ENCODE data around the gene FTL. TPM values are rescaled to one million over a fixed set of nuclear protein-coding genes. Genes with fewer than 3 reads are reported as not detected.

The FTL gene
- total RNA-seq, 1 donor from 2014 or later: 4,020 TPM

- no peak overlapping the region for H3K27ac ChIP-seq (ENCODE audit: low read depth, low read length)
- peaks cover 49% of the 10 kb centered on the region for H3K79me2 ChIP-seq (ENCODE audit: insufficient read depth, low read length)
- no peak overlapping the region for H3K9ac ChIP-seq (ENCODE audit: low read length)
Observed at GRCh38 chr19:48990400-48990799, 25.3 kb downstream of the FTL start.

DNA sequence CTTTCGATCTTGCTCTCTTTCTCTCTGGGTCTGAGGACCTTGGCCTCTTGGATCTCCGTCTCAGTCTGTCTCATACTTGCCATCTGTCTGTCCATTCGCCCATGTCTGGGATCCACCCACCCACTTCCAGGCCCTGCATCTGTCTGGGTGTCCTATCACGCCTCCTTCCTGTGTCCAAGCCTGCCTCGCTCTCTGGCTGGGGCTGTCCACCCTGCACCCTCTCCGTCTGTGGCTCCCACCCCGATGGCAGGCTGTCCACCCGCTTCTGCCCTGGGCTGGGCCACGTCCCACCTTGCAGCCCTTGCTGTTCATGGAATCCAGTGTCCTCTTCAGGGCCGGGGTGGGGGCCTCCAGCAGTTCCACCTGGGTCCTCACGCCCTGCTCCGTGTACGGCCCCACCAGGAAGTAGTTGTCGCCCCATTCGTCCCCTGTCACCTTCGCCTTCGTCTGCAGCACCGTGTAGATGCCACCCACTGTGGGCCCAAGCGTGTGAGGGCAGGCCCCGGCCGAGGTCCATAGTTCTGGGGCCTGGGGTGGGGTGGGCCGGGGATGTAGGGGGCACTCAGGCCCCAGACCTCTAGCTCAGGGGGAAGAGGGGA, 26.0 kb downstream of the FTL start:
- FAIRE-seq: no peak
- H3K27ac Mint-ChIP-seq (ENCODE audit: unreplicated experiment): no peak overlapping the region

More at GRCh38 chr19:48990400-48990799, 25.3 kb downstream of the FTL start:
- FAIRE-seq (no peak), DNase-seq (ENCODE audit: low read depth) (no peak)
- Mint-ChIP-seq H3K4me3 (ENCODE audit: unreplicated experiment) (peak overlapping the region; percentile 79), H3K9me3 (ENCODE audit: unreplicated experiment) (peaks cover 2% of the 10 kb centered on the region), H3K36me3 (ENCODE audit: low read depth, unreplicated experiment) (peaks cover 9% of the 10 kb centered on the region), H3K27ac (ENCODE audit: unreplicated experiment) (no peak overlapping the region), H3K27me3 (ENCODE audit: low read depth, unreplicated experiment) (no peaks in the 10 kb centered on the region), H3K4me1 (ENCODE audit: low read depth, unreplicated experiment) (peaks cover 24% of the 10 kb centered on the region)
- Histone ChIP-seq H3K4me2 (ENCODE audit: low read length) (peak overlapping the region; percentile 28), H3K27me3 (ENCODE audit: insufficient read depth, low read length) (no peaks in the 10 kb centered on the region), H4K20me1 (ENCODE audit: insufficient read depth, low read length) (peaks cover 31% of the 10 kb centered on the region), H3K9me3 (ENCODE audit: insufficient read depth, low read depth, low read length) (no peaks in the 10 kb centered on the region), H3K4me1 (ENCODE audit: insufficient read depth, low read length) (peaks cover 23% of the 10 kb centered on the region), H3K4me3 (ENCODE audit: insufficient read depth, low read depth, low read length) (no peak overlapping the region), H2AFZ (ENCODE audit: low read depth, low read length) (no peak overlapping the region), H3K36me3 (ENCODE audit: insufficient read depth, low read length) (peaks cover 5% of the 10 kb centered on the region)
- TF ChIP-seq CTCF (IDR thresholded peaks at IDR 0.05; ENCODE audit: insufficient read depth, low read depth, low read length) (no peak), EZH2 (IDR thresholded peaks at IDR 0.05; ENCODE audit: insufficient read depth, low read length) (no peak)

More for the DNA sequence above, 26.0 kb downstream of the FTL start:
- Histone ChIP-seq H3K36me3 (ENCODE audit: insufficient read depth, low read length) (peaks cover 3% of the 10 kb centered on the region), H3K4me1 (ENCODE audit: insufficient read depth, low read length) (peaks cover 23% of the 10 kb centered on the region), H3K9me3 (ENCODE audit: insufficient read depth, low read depth, low read length) (no peaks in the 10 kb centered on the region), H3K79me2 (ENCODE audit: insufficient read depth, low read length) (peaks cover 55% of the 10 kb centered on the region), H3K4me2 (ENCODE audit: low read length) (peak overlapping the region; percentile 93), H3K27ac (ENCODE audit: low read depth, low read length) (no peak overlapping the region), H3K9ac (ENCODE audit: low read length) (peak overlapping the region; percentile 92), H4K20me1 (ENCODE audit: insufficient read depth, low read length) (peaks cover 31% of the 10 kb centered on the region), H2AFZ (ENCODE audit: low read depth, low read length) (no peak overlapping the region), H3K4me3 (ENCODE audit: insufficient read depth, low read depth, low read length) (no peak overlapping the region), H3K27me3 (ENCODE audit: insufficient read depth, low read length) (no peaks in the 10 kb centered on the region)
- Mint-ChIP-seq H3K27me3 (ENCODE audit: low read depth, unreplicated experiment) (no peaks in the 10 kb centered on the region), H3K4me1 (ENCODE audit: low read depth, unreplicated experiment) (peaks cover 24% of the 10 kb centered on the region), H3K9me3 (ENCODE audit: unreplicated experiment) (peaks cover 2% of the 10 kb centered on the region), H3K4me3 (ENCODE audit: unreplicated experiment) (peak overlapping the region; percentile 99), H3K36me3 (ENCODE audit: low read depth, unreplicated experiment) (peaks cover 9% of the 10 kb centered on the region)
- DNase-seq (ENCODE audit: low read depth): no peak
- TF ChIP-seq CTCF (IDR thresholded peaks at IDR 0.05; ENCODE audit: insufficient read depth, low read depth, low read length) (no peak), EZH2 (IDR thresholded peaks at IDR 0.05; ENCODE audit: insufficient read depth, low read length) (no peak)
